ENCODE measurements around the gene MORN5.

MORN5 gene

GRCh38 chr9:122125509-122126330, 34.0 kb upstream of the MORN5 start:
- DNase-seq: no peak

GRCh38 chr9:122126331-122127261, 33.1 kb upstream of the MORN5 start:
- DNase-seq: no peak

DNA sequence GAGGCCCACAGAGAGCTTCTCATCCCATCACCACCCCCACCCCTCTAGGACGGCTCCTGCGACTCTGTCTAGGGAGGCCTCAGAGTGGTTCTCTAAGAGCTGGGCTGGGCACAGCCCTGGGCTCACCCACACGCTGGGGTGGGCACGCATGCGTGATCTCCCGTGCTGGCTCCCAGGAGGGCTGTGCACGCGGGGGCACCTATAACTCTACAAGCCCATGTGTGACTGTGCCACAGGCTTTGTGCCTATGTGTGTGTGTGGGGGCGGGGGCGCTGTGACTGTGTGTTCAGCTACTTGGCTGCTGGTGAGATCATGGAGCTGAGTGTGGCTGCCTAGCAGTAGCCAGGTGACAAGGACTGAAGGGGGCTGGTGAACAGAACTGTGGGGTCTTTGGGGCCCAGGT, 32.3 kb upstream of the MORN5 start:
- no peak for DNase-seq

- DNase-seq: no peak
Measured at GRCh38 chr9:122128007-122128968, 31.4 kb upstream of the MORN5 start.

GRCh38 chr9:122128969-122129343, 30.8 kb upstream of the MORN5 start:
- DNase-seq: no peak

DNA sequence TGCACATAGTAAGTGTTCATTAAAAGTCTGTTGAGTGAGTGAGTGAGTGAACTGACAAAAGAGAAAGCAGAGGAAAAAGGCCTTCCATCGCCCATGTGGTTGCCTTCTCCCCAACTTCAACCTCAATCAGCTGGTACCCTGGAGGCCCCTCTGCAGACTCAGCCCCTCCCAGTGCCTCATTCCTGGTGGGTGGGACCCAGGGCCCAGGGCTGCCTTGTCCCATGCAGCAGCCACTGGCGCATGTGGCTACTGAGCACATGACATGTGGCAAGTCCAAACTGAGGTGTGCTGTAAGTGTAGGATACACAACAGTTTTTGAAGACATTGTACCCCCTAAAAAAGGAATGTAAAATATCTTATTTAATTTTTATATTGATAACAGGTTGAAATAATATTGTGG, 29.7 kb upstream of the MORN5 start:
- no peak for DNase-seq

DNA sequence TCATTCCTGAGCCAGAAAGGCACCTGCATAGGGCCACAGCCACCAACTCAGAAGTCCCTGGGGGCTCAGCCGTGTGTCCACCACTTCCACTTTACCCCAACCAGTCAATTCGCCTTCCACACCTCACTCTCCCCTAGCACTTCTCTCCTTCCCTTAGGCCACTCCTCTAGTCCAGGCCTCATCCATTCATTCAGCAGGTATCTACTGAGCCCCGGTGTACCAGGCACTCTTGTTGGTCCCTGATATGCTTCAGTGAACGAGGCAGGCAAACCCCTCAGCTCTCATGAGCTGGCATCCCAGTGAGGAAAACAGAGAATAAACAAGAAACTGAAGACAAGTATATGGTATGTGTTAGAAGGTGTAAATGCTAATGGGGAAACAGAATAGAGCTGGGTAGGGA, 28.9 kb upstream of the MORN5 start:
- DNase-seq: no peak

DNA sequence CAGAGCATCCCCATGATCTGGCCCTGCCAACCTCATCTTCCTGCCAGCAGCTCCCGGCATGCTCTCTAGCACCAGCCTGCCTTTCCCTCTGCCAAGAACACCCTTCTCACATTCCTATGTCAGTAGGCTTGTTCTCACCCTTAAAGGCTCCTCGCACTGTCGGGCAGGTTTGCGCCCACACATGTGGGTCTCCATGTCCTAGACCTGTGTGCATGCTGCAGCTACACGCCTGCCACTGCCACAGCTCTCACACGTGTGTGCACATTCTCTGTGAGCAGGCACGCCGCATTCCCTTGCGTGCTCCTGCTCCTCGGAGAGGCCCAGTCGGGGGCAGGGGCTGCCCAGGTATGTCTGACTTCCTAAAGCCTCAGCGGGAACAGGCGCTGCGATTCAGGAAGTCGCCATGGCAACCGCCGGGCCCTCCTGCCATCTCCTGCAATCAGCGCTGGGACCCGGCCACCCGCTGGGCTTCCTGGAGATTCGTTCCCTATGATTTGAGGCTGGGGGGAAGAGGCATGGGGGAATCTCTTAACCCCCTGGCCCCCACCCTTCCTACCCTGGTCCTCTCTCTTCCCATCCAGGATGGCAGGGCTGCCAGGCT, 28.2 kb upstream of the MORN5 start:
- DNase-seq: peak; percentile 60

DNA sequence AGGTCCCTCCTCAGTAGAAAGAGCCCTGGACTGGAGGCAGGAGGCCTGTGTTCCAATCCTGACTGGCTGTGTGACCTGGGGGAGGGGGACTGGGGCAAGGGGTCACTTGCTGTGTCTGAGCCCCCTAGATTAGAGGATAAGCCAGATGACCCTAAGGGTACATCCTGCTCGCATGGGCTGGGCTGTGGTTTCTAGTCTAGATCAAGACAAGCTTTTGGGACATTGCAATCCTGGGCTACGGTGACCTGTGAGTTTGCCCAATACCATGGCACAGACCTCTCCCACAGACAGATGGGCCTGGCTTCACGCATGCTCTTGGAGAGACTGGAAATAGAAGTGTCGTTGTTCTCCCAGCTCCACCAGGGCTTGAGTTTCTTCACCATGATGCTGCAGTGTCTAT, 27.2 kb upstream of the MORN5 start:
- no peak for DNase-seq

DNA sequence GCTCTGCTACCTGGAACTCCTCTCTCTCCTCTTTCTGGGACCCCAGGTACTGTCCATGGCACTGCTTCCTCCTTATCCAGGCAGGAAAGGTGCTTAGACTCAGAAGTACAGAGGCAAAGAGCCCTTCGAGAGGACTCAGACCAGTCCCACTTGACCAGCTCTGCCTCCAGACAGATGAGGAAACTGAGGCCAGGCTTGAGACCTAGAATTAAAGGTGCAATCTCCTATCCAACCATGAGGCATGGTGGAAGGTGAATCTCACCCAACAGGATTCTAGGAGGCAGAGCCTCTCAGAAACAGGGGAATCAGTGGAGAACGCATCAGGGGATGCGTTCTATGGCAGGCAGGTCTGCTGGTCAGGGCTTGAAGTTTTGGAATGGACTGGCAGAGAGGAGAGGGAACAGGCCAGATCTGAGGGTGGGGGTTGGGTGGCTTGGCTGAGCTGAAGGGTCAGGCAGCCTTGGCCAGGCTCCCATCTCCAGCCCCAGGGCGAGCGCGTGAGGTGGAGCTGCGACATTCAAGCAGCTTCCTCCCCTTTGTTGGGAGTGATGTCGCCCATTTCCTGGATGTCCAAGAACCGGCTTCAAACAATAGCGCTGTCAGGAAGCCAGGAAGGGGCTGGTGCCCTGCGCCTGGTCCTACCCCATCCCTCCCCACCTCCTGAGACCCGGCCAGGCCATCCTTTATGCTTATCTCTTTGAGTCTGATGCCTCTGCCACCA, 26.3 kb upstream of the MORN5 start:
- DNase-seq: no peak

DNA sequence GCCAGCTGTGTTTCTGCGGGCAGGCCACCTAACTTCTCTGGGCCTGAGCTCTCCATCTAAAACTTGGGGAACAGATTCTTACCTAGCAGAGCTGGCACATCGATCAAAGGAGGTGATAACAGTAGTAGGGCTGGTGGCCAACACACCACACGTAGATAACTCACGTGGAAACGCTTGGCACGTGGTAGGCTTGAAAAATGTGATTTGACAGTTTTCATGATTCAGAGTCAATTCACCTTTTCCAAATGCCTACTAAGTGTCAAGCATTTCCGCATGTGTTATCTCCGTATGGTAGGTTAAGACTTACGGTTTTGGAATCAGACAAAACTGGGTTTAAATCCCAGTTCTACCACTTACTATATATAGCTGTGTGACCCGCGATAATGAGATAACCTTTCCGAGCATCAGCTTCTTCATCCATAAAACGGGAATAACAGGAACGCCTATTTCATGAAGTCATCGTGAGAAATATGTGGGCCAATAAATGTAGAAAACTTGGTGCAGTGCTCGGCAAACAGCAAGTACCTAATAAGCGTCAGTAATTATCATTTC, 25.6 kb upstream of the MORN5 start:
- DNase-seq: no peak

DNA sequence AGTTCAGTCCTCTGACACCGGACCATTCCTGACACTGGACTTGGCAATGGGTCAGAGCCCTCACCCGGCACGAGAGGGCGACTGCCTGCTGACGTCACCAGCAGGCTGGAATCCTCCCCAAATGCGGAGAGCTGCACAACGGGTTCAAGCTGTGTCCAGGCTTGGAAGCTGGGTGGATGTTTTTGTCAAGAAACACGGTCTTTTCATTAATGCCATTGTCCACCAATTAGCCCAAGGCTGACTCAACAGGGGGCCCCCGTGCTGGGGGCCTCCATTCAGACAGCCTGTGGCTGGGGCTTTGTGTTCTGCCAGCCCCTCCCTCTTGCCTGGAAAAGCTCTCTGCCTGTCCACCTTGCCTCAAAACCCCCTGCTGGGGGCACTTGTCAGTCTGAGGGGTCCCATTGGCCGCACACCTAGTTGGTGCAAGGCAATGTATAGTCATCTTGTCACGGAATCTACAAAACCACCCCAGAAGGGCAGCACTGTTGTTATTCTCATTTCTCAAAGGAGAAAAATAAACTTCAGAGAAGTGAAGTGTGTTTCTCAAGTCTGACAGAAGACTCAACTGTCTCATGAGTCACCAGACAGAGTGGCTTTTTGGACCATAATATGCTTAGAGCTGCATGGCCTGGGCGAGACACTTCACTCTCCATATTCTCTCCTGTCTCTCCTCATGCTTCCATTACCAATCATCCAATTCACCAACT, 24.7 kb upstream of the MORN5 start:
- no peak for DNase-seq

DNA sequence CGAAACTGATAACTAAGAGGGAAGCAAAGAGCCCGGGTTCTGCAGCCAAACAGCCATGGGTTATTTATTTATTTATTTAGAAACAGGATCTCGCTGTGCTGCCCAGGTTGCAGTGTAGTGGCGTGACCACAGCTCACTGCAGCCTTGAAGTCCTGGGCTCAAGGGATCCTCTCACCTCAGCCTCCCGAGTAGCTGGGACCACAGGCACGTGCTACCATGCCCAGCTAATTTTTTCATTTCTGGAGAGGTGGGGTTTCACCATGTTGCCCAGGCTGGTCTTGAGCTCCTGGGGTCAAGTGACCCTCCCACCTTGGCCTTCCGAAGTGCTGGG, 24.2 kb upstream of the MORN5 start:
- DNase-seq: no peak

GRCh38 chr9:122138560-122139268, 21.0 kb upstream of the MORN5 start:
- no peak for DNase-seq

- no peak for DNase-seq
Measured at GRCh38 chr9:122140368-122141193, 19.1 kb upstream of the MORN5 start.

DNA sequence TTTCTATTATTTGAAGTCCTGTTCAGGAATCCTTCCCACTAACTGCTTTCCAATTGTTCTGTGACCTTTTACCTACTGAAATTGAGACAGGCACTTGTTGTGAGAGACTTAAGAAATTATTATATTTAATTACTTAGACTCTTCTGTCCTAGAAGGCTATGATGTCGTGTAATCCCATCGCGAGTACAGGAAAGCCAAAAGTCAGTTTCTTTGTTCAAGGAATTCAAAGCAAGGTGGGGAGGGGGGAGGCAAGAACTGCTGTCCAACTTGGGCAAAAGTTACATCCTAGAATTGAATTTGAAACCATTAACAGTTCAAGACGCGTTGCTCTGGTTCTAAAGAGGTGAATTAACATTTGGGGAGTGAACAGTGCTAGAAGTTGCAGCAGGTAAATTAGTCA, 18.0 kb upstream of the MORN5 start:
- no peak for DNase-seq

- no peak for DNase-seq
Measured at GRCh38 chr9:122143296-122143695, 16.4 kb upstream of the MORN5 start.

- no peak for DNase-seq
Measured at GRCh38 chr9:122143876-122144405, 15.8 kb upstream of the MORN5 start.
